ENCODE results near the gene C4orf46.

The C4orf46 gene

GRCh38 chr4:158636619-158637018 is 35.1 kb downstream of the C4orf46 start:
- Histone ChIP-seq H3K4me1 (ENCODE audit: control extremely low read depth in 1 of 4, control insufficient read depth in 4 of 4, insufficient read depth in 4 of 4, low read length in 3 of 4) (no peaks in the 10 kb centered on the region), H3K9me3 (ENCODE audit: control extremely low read depth in 1 of 5, control insufficient read depth in 4 of 5, insufficient read depth in 2 of 5, low read depth in 1 of 5, low read length in 4 of 5) (no peaks in the 10 kb centered on the region), H3K27ac (ENCODE audit: insufficient read depth in 1 of 2, low read depth in 1 of 2, low read length in 2 of 2, poor library complexity in 1 of 2, severe bottlenecking in 2 of 2) (no peak overlapping the region), H3K4me3 (ENCODE audit: control insufficient read depth in 1 of 7, extremely low read depth in 1 of 7, insufficient read depth in 4 of 7, low read depth in 2 of 7, low read length in 6 of 7) (no peak overlapping the region), H3K27me3 (replicated peaks in 2 of 5; ENCODE audit: control insufficient read depth in 4 of 5, insufficient read depth in 5 of 5, low read length in 4 of 5) (no peaks in the 10 kb centered on the region), H3K36me3 (ENCODE audit: control insufficient read depth in 4 of 4, insufficient read depth in 4 of 4, low read length in 3 of 4) (peaks cover 0 to 2% (median 0%) of the 10 kb centered on the region in 4 experiments)
- CTCF ChIA-PET = no interaction called here
- no peak for DNase-seq
- POLR2A ChIA-PET = no interaction called here
- WGBS (ENCODE audit: insufficient coverage) = no CpG with 5 or more reads among the region's 1 CpG

GRCh38 chr4:158630893-158631292 is 40.8 kb downstream of the C4orf46 start:
- Histone ChIP-seq H3K4me3 (ENCODE audit: control insufficient read depth in 1 of 7, extremely low read depth in 1 of 7, insufficient read depth in 4 of 7, low read depth in 2 of 7, low read length in 6 of 7) (no peak overlapping the region), H3K27me3 (replicated peaks in 2 of 5; ENCODE audit: control insufficient read depth in 4 of 5, insufficient read depth in 5 of 5, low read length in 4 of 5) (no peaks in the 10 kb centered on the region), H3K4me1 (ENCODE audit: control extremely low read depth in 1 of 4, control insufficient read depth in 4 of 4, insufficient read depth in 4 of 4, low read length in 3 of 4) (no peaks in the 10 kb centered on the region), H3K27ac (ENCODE audit: insufficient read depth in 1 of 2, low read depth in 1 of 2, low read length in 2 of 2, poor library complexity in 1 of 2, severe bottlenecking in 2 of 2) (no peak overlapping the region), H3K9me3 (ENCODE audit: control extremely low read depth in 1 of 5, control insufficient read depth in 4 of 5, insufficient read depth in 2 of 5, low read depth in 1 of 5, low read length in 4 of 5) (no peaks in the 10 kb centered on the region), H3K36me3 (ENCODE audit: control insufficient read depth in 4 of 4, insufficient read depth in 4 of 4, low read length in 3 of 4) (peaks cover 0 to 2% (median 0%) of the 10 kb centered on the region in 4 experiments)
- ChIA-PET CTCF (no interaction called here), POLR2A (no interaction called here)
- 100% methylated on average over 1 of the region's 1 CpG for WGBS (ENCODE audit: insufficient coverage)
- DNase-seq = no peak

GRCh38 chr4:158625544-158625943 is 46.1 kb downstream of the C4orf46 start:
- POLR2A ChIA-PET = no interaction called here
- H3K27me3 ChIP-seq (replicated peaks in 2 of 5; ENCODE audit: control insufficient read depth in 4 of 5, insufficient read depth in 5 of 5, low read length in 4 of 5) = no peaks in the 10 kb centered on the region
- CTCF ChIA-PET = interaction anchor here (0.7 to 5.2 kb wide), 18 partner anchors 9 to 455 kb away, joined by 3 to 37 read pairs (median 4); no protein-coding TSS in a partner anchor
- peaks cover 0 to 5% (median 0%) of the 10 kb centered on the region in 4 experiments for H3K4me1 ChIP-seq (ENCODE audit: control extremely low read depth in 1 of 4, control insufficient read depth in 4 of 4, insufficient read depth in 4 of 4, low read length in 3 of 4)
- H3K27ac ChIP-seq (ENCODE audit: insufficient read depth in 1 of 2, low read depth in 1 of 2, low read length in 2 of 2, poor library complexity in 1 of 2, severe bottlenecking in 2 of 2) = no peak overlapping the region
- no peak for DNase-seq
- H3K36me3 ChIP-seq (ENCODE audit: control insufficient read depth in 4 of 4, insufficient read depth in 4 of 4, low read length in 3 of 4) = no peaks in the 10 kb centered on the region
- H3K4me3 ChIP-seq (ENCODE audit: control insufficient read depth in 1 of 7, extremely low read depth in 1 of 7, insufficient read depth in 4 of 7, low read depth in 2 of 7, low read length in 6 of 7) = no peak overlapping the region
- no CpG with 5 or more reads among the region's 2 CpGs for WGBS (ENCODE audit: insufficient coverage)
- no peaks in the 10 kb centered on the region for H3K9me3 ChIP-seq (ENCODE audit: control extremely low read depth in 1 of 5, control insufficient read depth in 4 of 5, insufficient read depth in 2 of 5, low read depth in 1 of 5, low read length in 4 of 5)

GRCh38 chr4:158624889-158625478 is 46.7 kb downstream of the C4orf46 start:
- Histone ChIP-seq H3K27ac (ENCODE audit: insufficient read depth in 1 of 2, low read depth in 1 of 2, low read length in 2 of 2, poor library complexity in 1 of 2, severe bottlenecking in 2 of 2) (no peak overlapping the region), H3K4me3 (ENCODE audit: control insufficient read depth in 1 of 7, extremely low read depth in 1 of 7, insufficient read depth in 4 of 7, low read depth in 2 of 7, low read length in 6 of 7) (peak overlapping the region in 1 of 7 experiments; percentile 35), H3K27me3 (replicated peaks in 2 of 5; ENCODE audit: control insufficient read depth in 4 of 5, insufficient read depth in 5 of 5, low read length in 4 of 5) (no peaks in the 10 kb centered on the region), H3K4me1 (ENCODE audit: control extremely low read depth in 1 of 4, control insufficient read depth in 4 of 4, insufficient read depth in 4 of 4, low read length in 3 of 4) (peaks cover 0 to 5% (median 0%) of the 10 kb centered on the region in 4 experiments), H3K36me3 (ENCODE audit: control insufficient read depth in 4 of 4, insufficient read depth in 4 of 4, low read length in 3 of 4) (no peaks in the 10 kb centered on the region), H3K9me3 (ENCODE audit: control extremely low read depth in 1 of 5, control insufficient read depth in 4 of 5, insufficient read depth in 2 of 5, low read depth in 1 of 5, low read length in 4 of 5) (no peaks in the 10 kb centered on the region)
- CTCF ChIA-PET = interaction anchor here (1.2 to 5.2 kb wide), 15 partner anchors 10 to 455 kb away, joined by 3 to 37 read pairs (median 5); no protein-coding TSS in a partner anchor
- 20% methylated on average over 1 of the region's 3 CpGs for WGBS (ENCODE audit: insufficient coverage)
- POLR2A ChIA-PET = no interaction called here
- peak; percentile 72 to 81 (median 79) for DNase-seq

- Histone ChIP-seq H3K27me3 (replicated peaks in 2 of 5; ENCODE audit: control insufficient read depth in 4 of 5, insufficient read depth in 5 of 5, low read length in 4 of 5) (no peaks in the 10 kb centered on the region), H3K9me3 (ENCODE audit: control extremely low read depth in 1 of 5, control insufficient read depth in 4 of 5, insufficient read depth in 2 of 5, low read depth in 1 of 5, low read length in 4 of 5) (no peaks in the 10 kb centered on the region), H3K4me3 (ENCODE audit: control insufficient read depth in 1 of 7, extremely low read depth in 1 of 7, insufficient read depth in 4 of 7, low read depth in 2 of 7, low read length in 6 of 7) (no peak overlapping the region), H3K36me3 (ENCODE audit: control insufficient read depth in 4 of 4, insufficient read depth in 4 of 4, low read length in 3 of 4) (peaks cover 0 to 6% (median 0%) of the 10 kb centered on the region in 4 experiments), H3K4me1 (ENCODE audit: control extremely low read depth in 1 of 4, control insufficient read depth in 4 of 4, insufficient read depth in 4 of 4, low read length in 3 of 4) (peaks cover 0 to 5% (median 0%) of the 10 kb centered on the region in 4 experiments), H3K27ac (ENCODE audit: insufficient read depth in 1 of 2, low read depth in 1 of 2, low read length in 2 of 2, poor library complexity in 1 of 2, severe bottlenecking in 2 of 2) (no peak overlapping the region)
- no peak for DNase-seq
- ChIA-PET CTCF (interaction anchor here (1.1 to 1.4 kb wide), 2 partner anchors 347 to 367 kb away, joined by 3 to 4 read pairs; no protein-coding TSS in a partner anchor), POLR2A (no interaction called here)
- WGBS (ENCODE audit: insufficient coverage) = 100% methylated on average over 3 of the region's 3 CpGs
Observed at GRCh38 chr4:158622251-158622650, 49.4 kb downstream of the C4orf46 start.

GRCh38 chr4:158621729-158622128 is 50.0 kb downstream of the C4orf46 start:
- ChIA-PET CTCF (interaction anchor here (1.1 to 1.4 kb wide), 3 partner anchors 126 to 367 kb away, joined by 3 to 4 read pairs (median 3); no protein-coding TSS in a partner anchor), POLR2A (no interaction called here)
- peaks cover 0 to 6% (median 0%) of the 10 kb centered on the region in 4 experiments for H3K36me3 ChIP-seq (ENCODE audit: control insufficient read depth in 4 of 4, insufficient read depth in 4 of 4, low read length in 3 of 4)
- H3K9me3 ChIP-seq (ENCODE audit: control extremely low read depth in 1 of 5, control insufficient read depth in 4 of 5, insufficient read depth in 2 of 5, low read depth in 1 of 5, low read length in 4 of 5) = no peaks in the 10 kb centered on the region
- no peak for DNase-seq
- no peak overlapping the region for H3K4me3 ChIP-seq (ENCODE audit: control insufficient read depth in 1 of 7, extremely low read depth in 1 of 7, insufficient read depth in 4 of 7, low read depth in 2 of 7, low read length in 6 of 7)
- peaks cover 0 to 5% (median 0%) of the 10 kb centered on the region in 4 experiments for H3K4me1 ChIP-seq (ENCODE audit: control extremely low read depth in 1 of 4, control insufficient read depth in 4 of 4, insufficient read depth in 4 of 4, low read length in 3 of 4)
- H3K27me3 ChIP-seq (replicated peaks in 2 of 5; ENCODE audit: control insufficient read depth in 4 of 5, insufficient read depth in 5 of 5, low read length in 4 of 5) = no peaks in the 10 kb centered on the region
- H3K27ac ChIP-seq (ENCODE audit: insufficient read depth in 1 of 2, low read depth in 1 of 2, low read length in 2 of 2, poor library complexity in 1 of 2, severe bottlenecking in 2 of 2) = no peak overlapping the region
- WGBS (ENCODE audit: insufficient coverage) = 100% methylated on average over 1 of the region's 4 CpGs

GRCh38 chr4:158617956-158618355 is 53.7 kb downstream of the C4orf46 start:
- ChIA-PET POLR2A (no interaction called here), CTCF (interaction anchor here (1.0 kb wide), 1 partner anchor 363 kb away, joined by 3 read pairs; no protein-coding TSS in a partner anchor)
- Histone ChIP-seq H3K36me3 (ENCODE audit: control insufficient read depth in 4 of 4, insufficient read depth in 4 of 4, low read length in 3 of 4) (peaks cover 0 to 11% (median 5%) of the 10 kb centered on the region in 4 experiments), H3K27ac (ENCODE audit: insufficient read depth in 1 of 2, low read depth in 1 of 2, low read length in 2 of 2, poor library complexity in 1 of 2, severe bottlenecking in 2 of 2) (no peak overlapping the region), H3K27me3 (replicated peaks in 2 of 5; ENCODE audit: control insufficient read depth in 4 of 5, insufficient read depth in 5 of 5, low read length in 4 of 5) (no peaks in the 10 kb centered on the region), H3K4me1 (ENCODE audit: control extremely low read depth in 1 of 4, control insufficient read depth in 4 of 4, insufficient read depth in 4 of 4, low read length in 3 of 4) (peaks cover 0 to 2% (median 0%) of the 10 kb centered on the region in 4 experiments), H3K4me3 (ENCODE audit: control insufficient read depth in 1 of 7, extremely low read depth in 1 of 7, insufficient read depth in 4 of 7, low read depth in 2 of 7, low read length in 6 of 7) (no peak overlapping the region), H3K9me3 (ENCODE audit: control extremely low read depth in 1 of 5, control insufficient read depth in 4 of 5, insufficient read depth in 2 of 5, low read depth in 1 of 5, low read length in 4 of 5) (peaks cover 0 to 13% (median 3%) of the 10 kb centered on the region in 5 experiments)
- DNase-seq = no peak
